GM12801 (cell line): ENCODE results near the gene AUTS2.

Experiments
- TF ChIP-seq, protein P1 (sequence below): IDR thresholded peaks from one replicate; pipeline ENCODE4 v1.5.1; 2011; ENCODE audit warnings: control low read depth; ENCODE audit not compliant: insufficient read length; ENCODE audit errors: extremely low read depth

The AUTS2 gene

DNA sequence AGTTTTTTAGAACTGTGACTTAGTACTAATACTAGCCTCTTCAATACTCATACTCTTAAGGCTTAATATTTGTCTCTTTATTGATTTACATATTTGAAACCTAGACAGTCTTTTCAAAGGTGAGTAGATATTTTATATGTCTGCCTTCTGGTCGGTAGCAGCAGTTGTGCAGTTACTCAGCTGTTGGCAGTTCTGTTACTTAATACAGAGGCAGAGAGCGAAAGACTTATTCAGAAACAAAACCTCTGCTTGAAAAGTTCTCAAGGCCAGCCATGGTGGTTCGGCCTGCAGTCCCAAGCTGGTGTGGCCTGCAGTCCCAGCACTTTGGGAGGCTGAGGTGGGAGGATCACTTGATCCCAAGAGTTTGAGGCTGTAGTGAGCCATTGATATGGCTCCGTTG lies 84.2 kb downstream of the AUTS2 start:
- TF ChIP-seq, protein P1, sequence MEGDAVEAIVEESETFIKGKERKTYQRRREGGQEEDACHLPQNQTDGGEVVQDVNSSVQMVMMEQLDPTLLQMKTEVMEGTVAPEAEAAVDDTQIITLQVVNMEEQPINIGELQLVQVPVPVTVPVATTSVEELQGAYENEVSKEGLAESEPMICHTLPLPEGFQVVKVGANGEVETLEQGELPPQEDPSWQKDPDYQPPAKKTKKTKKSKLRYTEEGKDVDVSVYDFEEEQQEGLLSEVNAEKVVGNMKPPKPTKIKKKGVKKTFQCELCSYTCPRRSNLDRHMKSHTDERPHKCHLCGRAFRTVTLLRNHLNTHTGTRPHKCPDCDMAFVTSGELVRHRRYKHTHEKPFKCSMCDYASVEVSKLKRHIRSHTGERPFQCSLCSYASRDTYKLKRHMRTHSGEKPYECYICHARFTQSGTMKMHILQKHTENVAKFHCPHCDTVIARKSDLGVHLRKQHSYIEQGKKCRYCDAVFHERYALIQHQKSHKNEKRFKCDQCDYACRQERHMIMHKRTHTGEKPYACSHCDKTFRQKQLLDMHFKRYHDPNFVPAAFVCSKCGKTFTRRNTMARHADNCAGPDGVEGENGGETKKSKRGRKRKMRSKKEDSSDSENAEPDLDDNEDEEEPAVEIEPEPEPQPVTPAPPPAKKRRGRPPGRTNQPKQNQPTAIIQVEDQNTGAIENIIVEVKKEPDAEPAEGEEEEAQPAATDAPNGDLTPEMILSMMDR = no peak

DNA sequence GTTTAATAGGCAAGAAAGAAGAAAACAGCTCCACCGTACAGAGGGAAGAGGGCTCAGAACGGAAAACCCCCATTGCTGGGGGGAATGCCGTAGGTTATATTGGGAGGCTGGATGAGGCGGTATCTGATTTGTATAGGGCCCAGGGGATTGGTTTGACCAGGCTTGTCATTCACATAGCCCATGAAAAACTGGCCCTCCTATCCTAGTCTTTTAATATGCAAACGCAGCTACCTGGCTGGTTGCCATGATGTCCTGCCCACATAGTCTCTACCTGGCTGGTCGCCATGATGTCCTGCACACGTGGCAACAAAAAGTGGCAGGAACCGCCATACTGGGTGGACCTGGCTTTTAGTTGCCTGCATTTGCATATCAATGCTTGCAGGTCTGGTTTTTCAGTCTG lies 84.7 kb downstream of the AUTS2 start:
- TF ChIP-seq, protein P1 = no peak

DNA sequence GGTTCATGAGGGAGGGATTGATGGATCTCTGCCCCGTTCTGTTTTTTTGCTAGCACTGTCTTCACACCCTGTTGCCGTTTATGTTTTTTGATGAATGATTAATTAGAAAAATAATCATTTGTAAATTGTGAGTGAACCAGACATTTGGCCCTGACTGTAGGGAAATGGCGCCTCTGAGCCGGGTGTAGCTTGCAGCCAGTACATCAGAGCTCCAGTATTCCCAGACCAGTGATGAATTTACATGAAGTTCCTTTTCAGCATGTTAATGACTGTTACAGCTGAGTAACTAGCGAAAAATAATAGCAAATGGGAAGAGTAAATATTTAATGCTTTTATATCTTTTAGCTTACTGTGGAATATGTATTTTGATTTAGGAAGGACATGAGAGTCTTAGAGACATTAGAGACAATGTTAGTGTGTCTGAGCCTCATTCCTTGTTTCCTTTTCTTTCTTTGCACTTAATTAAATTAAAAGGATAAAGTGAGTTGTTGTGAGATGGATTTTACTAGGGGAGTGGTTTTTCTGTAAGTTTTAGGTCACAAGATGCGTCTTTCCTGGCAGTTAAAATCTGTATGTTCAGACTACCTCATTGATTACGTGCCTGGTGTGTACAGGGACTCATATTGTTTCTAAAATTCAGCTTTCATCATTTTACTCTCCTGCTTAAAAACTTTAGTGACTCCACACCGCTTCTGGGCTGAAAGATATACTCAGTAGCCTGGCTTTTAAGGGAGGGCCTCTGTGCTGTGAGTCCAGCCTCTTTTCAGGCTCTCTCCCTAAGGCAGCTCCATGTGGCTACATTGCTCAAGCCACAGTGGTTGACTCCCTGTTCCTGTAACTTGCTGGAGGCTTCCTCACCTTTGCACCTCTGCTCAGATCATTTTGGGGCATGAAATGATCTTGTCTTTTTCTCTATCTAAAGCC lies 86.4 kb downstream of the AUTS2 start:
- TF ChIP-seq, protein P1 = no peak

DNA sequence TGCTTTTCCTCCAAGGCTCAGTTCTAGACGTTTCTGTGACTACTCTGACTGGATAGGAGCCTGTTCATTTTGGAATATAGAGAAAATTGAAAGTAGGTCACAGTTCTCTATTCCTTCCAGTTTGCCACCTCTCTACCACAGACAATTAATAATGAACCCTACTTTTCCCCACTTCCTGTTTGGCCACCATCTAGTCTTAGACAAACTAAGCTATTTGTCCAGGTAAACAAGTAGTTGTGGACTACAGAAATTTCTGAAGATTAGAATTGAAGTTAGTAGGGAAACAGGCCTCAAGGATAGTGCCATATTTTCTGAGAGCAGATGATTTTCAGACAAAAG lies 87.0 kb downstream of the AUTS2 start:
- TF ChIP-seq, protein P1 = no peak

DNA sequence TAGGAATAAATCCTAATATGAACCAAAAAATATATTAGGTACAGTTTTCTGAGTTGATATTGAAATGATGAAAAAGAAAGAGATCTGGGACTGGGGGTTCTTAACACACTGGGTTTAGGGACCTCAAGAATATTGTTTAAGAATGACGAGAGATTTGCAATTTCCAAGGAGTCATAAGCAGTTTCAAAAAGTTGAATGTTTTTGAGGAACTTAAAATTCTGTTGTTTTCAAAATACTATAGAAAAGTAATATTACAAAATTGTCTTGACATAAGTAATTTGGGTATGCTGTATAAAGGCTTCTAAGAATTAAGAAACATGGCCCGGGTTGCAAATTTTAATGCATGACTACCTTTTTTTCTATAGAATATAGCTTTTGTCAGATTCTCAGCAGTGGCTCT lies 88.1 kb downstream of the AUTS2 start:
- TF ChIP-seq, protein P1 = no peak

DNA sequence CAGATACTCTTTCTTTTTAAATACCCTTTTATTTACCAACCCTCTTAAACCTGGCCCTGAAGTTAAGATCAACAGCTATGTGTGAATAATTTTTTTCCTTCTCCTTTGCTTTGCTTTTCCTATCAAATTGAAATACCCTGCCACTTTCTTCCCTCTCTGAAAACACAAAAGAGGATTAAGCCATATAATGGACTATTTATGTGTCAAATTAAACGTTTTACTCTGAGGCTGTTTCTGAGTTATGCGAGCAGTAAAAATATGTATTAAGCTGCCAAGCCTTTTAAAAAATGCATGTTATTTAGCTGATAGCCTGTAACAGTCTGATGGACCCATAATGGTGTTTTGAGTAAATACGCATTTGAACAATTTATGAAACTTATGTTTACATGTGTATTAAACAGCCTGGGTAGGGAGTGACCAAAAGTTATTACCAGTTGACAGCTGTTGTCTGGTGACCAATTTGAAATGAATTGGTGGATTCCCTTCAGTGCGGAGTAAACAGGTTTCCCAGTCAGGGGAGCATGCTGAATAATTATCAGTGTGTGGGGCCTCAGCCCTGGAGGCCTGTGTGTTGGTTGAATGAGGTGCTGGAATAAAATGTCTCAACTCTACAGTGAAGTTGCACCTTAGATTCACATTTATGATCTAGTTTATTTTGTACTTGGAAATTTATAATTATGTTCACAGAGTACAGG lies 89.6 kb downstream of the AUTS2 start:
- TF ChIP-seq, protein P1 = no peak

DNA sequence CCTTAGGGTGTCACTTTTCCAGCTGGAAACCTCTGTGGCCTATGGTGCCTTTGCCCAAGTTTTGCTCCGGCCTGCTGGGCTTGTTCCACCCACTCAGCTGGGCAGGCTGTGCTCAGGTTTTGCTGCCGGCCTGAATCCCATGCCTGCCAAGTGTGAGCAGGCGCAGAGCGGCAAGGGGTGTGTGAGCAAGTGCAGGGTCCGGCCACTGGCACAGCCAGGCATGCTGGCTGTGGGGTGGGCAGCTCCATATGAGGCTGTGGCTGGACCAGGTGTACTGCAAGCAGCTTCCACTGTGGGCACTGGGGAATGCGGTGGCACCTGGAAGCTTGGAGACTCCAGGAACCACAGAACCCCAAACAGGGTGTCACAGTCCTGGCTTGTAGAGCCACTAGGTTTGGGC lies 92.1 kb downstream of the AUTS2 start:
- TF ChIP-seq, protein P1 = no peak
